Epidermal melanocyte (primary cell): ENCODE measurements around the gene URM1.
A peak's percentile ranks its signal among the peaks of the same experiment; 100 is the strongest.
"Not testable (repeated sequence)": the region's sequence is repeated elsewhere in the genome, so short reads cannot be mapped to it uniquely, and the experiment has no call there.

Experiments used
- DNase-seq: peaks from one replicate; pipeline ENCODE4 v3.0.0; 2011; ENCODE audit warnings: low spot score; ENCODE audit not compliant: insufficient read length

Gene URM1

GRCh38 chr9:128408963-128409431 lies 37.8 kb downstream of the URM1 start:
- no peak for DNase-seq

- no peak for DNase-seq
Measured at GRCh38 chr9:128409450-128409849, 38.3 kb downstream of the URM1 start.

GRCh38 chr9:128409978-128410377 lies 38.8 kb downstream of the URM1 start:
- no peak for DNase-seq

GRCh38 chr9:128411364-128412119 lies 40.4 kb downstream of the URM1 start:
- DNase-seq, result no peak

- DNase-seq, result peak; percentile 30
Measured at GRCh38 chr9:128412120-128412790, 41.1 kb downstream of the URM1 start.

- not testable (repeated sequence) for DNase-seq
Measured at GRCh38 chr9:128413728-128414127, 42.6 kb downstream of the URM1 start.

- no peak for DNase-seq
Measured at GRCh38 chr9:128414461-128414860, 43.3 kb downstream of the URM1 start.

GRCh38 chr9:128415281-128415680 lies 44.1 kb downstream of the URM1 start:
- no peak for DNase-seq

GRCh38 chr9:128416014-128416413 lies 44.8 kb downstream of the URM1 start:
- DNase-seq, result no peak

GRCh38 chr9:128416432-128417019 lies 45.4 kb downstream of the URM1 start:
- DNase-seq, result no peak

GRCh38 chr9:128419061-128419925 lies 48.1 kb downstream of the URM1 start:
- DNase-seq, result peak; percentile 42

- DNase-seq, result peak; percentile 51
Measured at GRCh38 chr9:128420060-128420650, 49.0 kb downstream of the URM1 start.

- peak; percentile 42 for DNase-seq
Measured at GRCh38 chr9:128420651-128421481, 49.7 kb downstream of the URM1 start, which contains the start of gene CERCAM. Gene CERCAM (plus strand): TSS chr9:128420857. CDS start chr9:128420878, 21 bp downstream.

- peak; percentile 51 for DNase-seq
Measured at GRCh38 chr9:128421482-128421996, 50.4 kb downstream of the URM1 start.

- DNase-seq, result not testable (repeated sequence)
Measured at GRCh38 chr9:128422022-128422782, 51.0 kb downstream of the URM1 start.

- no peak for DNase-seq
Measured at GRCh38 chr9:128422783-128423150, 51.6 kb downstream of the URM1 start.

- not testable (repeated sequence) for DNase-seq
Measured at GRCh38 chr9:128423356-128423755, 52.2 kb downstream of the URM1 start.

- DNase-seq, result no peak
Measured at GRCh38 chr9:128424268-128424780, 53.1 kb downstream of the URM1 start.
